Natural killer cell (primary cell): ENCODE measurements around the gene HTD2. TPM values are rescaled to one million over a fixed set of nuclear protein-coding genes. Genes with fewer than 3 reads are reported as not detected.

Experiments
- ATAC-seq, 3 donors: fragments of 150-1000 bp in 2 of 3; fragments of 200-7000 bp in 1 of 3; cut with Tn5 transposase; 1 replicate in 1 of 3; 2 replicates in 2 of 3; pipeline ENCODE4 v1.10.0; 2021; ENCODE audit warnings: mild to moderate bottlenecking in 2 of 3, moderate library complexity in 2 of 3
- DNase-seq, 2 donors: peaks; one replicate each; pipeline versions ENCODE4 v3.0.0 to v3.0.0-alpha.2; 2013 to 2021; ENCODE audit warnings: mixed read lengths in 1 of 2
- H3K27ac ChIP-seq: one replicate; pipeline ENCODE4 v1.5.1; 2013; ENCODE audit warnings: mild to moderate bottlenecking, low read length
- H3K27me3 ChIP-seq: one replicate; pipeline ENCODE4 v1.6.1; 2013; ENCODE audit warnings: low read length; ENCODE audit not compliant: control insufficient read depth, insufficient read depth
- H3K36me3 ChIP-seq: one replicate; pipeline ENCODE4 v1.6.1; 2013; ENCODE audit warnings: low read length; ENCODE audit not compliant: control insufficient read depth, insufficient read depth
- H3K4me1 ChIP-seq: one replicate; pipeline ENCODE4 v1.6.1; 2013; ENCODE audit warnings: low read length; ENCODE audit not compliant: control insufficient read depth, insufficient read depth
- H3K4me3 ChIP-seq: one replicate; pipeline ENCODE4 v1.5.1; 2013; ENCODE audit warnings: low read length
- H3K9me3 ChIP-seq: one replicate; pipeline ENCODE4 v1.6.1; 2013; ENCODE audit warnings: low read length; ENCODE audit not compliant: control insufficient read depth, insufficient read depth
- H3K27ac Mint-ChIP-seq, 2 donors: one replicate each; pipeline ENCODE4 v1.8.0; 2022; ENCODE audit warnings: mild to moderate bottlenecking in 2 of 2, mixed read lengths in 2 of 2, moderate library complexity in 1 of 2
- H3K27me3 Mint-ChIP-seq, 2 donors: one replicate each; pipeline ENCODE4 v1.8.0; 2022; ENCODE audit warnings: low read depth in 2 of 2, mixed read lengths in 2 of 2
- H3K36me3 Mint-ChIP-seq: one replicate; pipeline ENCODE4 v1.8.0; 2022; ENCODE audit warnings: mixed read lengths
- H3K4me1 Mint-ChIP-seq, 2 donors: one replicate each; pipeline ENCODE4 v1.8.0; 2022; ENCODE audit warnings: mixed read lengths in 2 of 2
- H3K4me3 Mint-ChIP-seq: one replicate; pipeline ENCODE4 v1.8.0; 2022; ENCODE audit warnings: mild to moderate bottlenecking, moderate library complexity, mixed read lengths
- H3K9me3 Mint-ChIP-seq, 2 donors: one replicate each; pipeline ENCODE4 v1.8.0; 2022; ENCODE audit warnings: mixed read lengths in 2 of 2
- CTCF ChIP-seq: fragments of 200-600 bp; IDR thresholded peaks from one replicate; pipeline ENCODE4 v1.8.0; 2022; ENCODE audit warnings: antibody characterized with exemption
- WGBS: methylation state at CpG from one replicate; pipeline ENCODE4 v1.1.7; 2013; ENCODE audit warnings: missing lambda C conversion rate; ENCODE audit not compliant: insufficient coverage; 5-methylcytosine and 5-hydroxymethylcytosine counted together
- intact Hi-C: fragments of 100-400 bp; cut with micrococcal nuclease; formaldehyde crosslinking; loops from one replicate; pipeline ENCODE4 v1.14.2; 2022
- total RNA-seq, 4 donors: library from RNA; stranded (reverse); fragments of 120-200 nt in 1 of 4; gene quantifications; one replicate each; pipeline versions ENCODE4 v1.2.3 to v1.2.4, GENCODE V29; 2013 to 2022

HTD2 gene
- total RNA-seq, 3 donors from 2014 or later (not counting 1 experiment from before 2014, with no cell fraction given) = 3.3 to 5.5 (median 3.7) TPM

- Mint-ChIP-seq H3K27ac (peak overlapping the region in 1 of 2 donors; percentile 62), H3K36me3 (no peaks in the 10 kb centered on the region), H3K9me3 (no peaks in the 10 kb centered on the region), H3K4me1 (peaks cover 43 to 55% of the 10 kb centered on the region in 2 donors), H3K27me3 (no peaks in the 10 kb centered on the region), H3K4me3 (no peak overlapping the region)
- no peak for TF ChIP-seq CTCF
- ATAC-seq (no peak), DNase-seq (no peak)
- WGBS = 83% methylated on average over 7 of the region's 7 CpGs
- H3K9me3 ChIP-seq = no peaks in the 10 kb centered on the region
- H3K27ac ChIP-seq = no peak overlapping the region
- peaks cover 5% of the 10 kb centered on the region for H3K36me3 ChIP-seq
- no peaks in the 10 kb centered on the region for H3K27me3 ChIP-seq
- intact Hi-C loops = no loop called here
- H3K4me3 ChIP-seq = no peak overlapping the region
- peaks cover 33% of the 10 kb centered on the region for H3K4me1 ChIP-seq
Observed at GRCh38 chr3:58347984-58348383, 41.7 kb downstream of the HTD2 start.

DNA sequence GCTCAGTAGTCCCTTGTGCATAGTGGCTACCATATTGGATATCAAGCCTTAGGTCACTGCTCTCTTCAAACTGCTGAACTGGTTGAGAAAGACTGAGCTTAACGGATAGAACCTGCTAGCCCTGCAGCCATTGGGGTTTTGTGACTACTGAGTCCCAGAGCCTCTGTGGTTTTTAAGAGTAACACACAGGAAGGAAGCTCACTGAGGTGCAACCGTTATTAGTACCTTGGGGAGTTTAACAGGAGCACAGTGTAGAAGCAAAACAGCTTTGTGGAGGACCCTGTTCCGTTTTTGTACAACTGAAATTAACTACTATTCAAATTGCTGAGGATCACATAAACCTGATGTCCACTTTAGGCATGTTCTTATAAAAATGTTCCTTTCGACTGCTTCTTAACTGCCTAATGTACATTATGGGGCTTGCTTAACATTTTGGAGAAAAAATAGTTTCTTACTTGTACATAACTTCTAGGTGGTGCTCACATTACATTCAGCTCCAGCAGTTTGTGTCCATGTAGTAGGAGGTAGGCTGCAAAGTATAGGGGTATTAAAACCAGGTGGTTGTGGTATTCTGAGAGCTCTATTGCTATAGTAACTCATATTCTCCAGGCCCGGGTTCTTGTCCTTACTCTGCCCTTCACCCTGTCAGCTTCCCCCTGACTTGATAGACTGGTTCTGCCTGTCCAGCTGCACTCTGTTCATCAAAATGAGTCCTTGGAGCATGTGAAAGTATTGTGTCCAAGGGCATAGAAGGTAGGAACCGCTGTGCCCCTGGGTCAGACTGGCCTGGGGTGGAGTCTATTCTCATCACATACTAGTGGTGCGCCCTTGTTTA lies 43.7 kb downstream of the HTD2 start:
- Histone ChIP-seq H3K4me1 (peaks cover 50% of the 10 kb centered on the region), H3K27ac (peak overlapping the region; percentile 26), H3K27me3 (no peaks in the 10 kb centered on the region), H3K4me3 (no peak overlapping the region), H3K36me3 (no peaks in the 10 kb centered on the region), H3K9me3 (no peaks in the 10 kb centered on the region)
- WGBS = 33% methylated on average over 6 of the region's 7 CpGs
- TF ChIP-seq CTCF = no peak
- DNase-seq = no peak
- Mint-ChIP-seq H3K36me3 (no peaks in the 10 kb centered on the region), H3K27me3 (no peaks in the 10 kb centered on the region), H3K27ac (peak overlapping the region; percentile 86 to 88), H3K4me1 (peaks cover 62 to 66% of the 10 kb centered on the region in 2 donors), H3K4me3 (peak overlapping the region; percentile 80), H3K9me3 (no peaks in the 10 kb centered on the region)
- intact Hi-C loops = no loop called here
- peak; percentile 52 to 71 (median 53) for ATAC-seq

DNA sequence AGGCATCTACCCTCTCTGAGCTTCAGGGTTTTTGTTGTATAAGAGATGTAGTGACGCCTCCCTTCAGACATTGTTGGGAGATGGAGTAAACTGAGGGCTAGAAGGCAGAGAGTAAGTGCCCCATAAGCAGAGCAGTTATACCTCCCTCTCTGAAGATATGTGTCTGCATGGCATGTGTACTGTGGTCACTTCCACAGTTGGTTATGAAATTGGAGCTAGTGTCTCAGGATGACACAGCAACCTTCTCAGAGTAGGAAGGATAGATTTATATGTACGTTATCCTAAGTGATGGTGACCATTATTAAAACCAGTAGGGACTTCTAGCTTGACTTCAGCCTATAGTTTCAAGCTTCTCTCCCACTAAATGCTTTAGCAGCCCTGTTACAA lies 44.3 kb downstream of the HTD2 start:
- H3K4me1 ChIP-seq = peaks cover 53% of the 10 kb centered on the region
- 92% methylated on average over 1 of the region's 2 CpGs for WGBS
- peak overlapping the region; percentile 86 to 88 for H3K27ac Mint-ChIP-seq
- peak in 1 of 3 donors; percentile 48 for ATAC-seq
- intact Hi-C loops = no loop called here
- TF ChIP-seq CTCF = no peak
- H3K27me3 Mint-ChIP-seq = no peaks in the 10 kb centered on the region
- no peak overlapping the region for H3K4me3 ChIP-seq
- no peak for DNase-seq
- no peaks in the 10 kb centered on the region for H3K27me3 ChIP-seq
- H3K27ac ChIP-seq = peak overlapping the region; percentile 26
- peaks cover 68 to 71% of the 10 kb centered on the region in 2 donors for H3K4me1 Mint-ChIP-seq
- no peaks in the 10 kb centered on the region for H3K9me3 Mint-ChIP-seq
- no peaks in the 10 kb centered on the region for H3K36me3 Mint-ChIP-seq
- no peaks in the 10 kb centered on the region for H3K36me3 ChIP-seq
- H3K4me3 Mint-ChIP-seq = peak overlapping the region; percentile 80
- H3K9me3 ChIP-seq = no peaks in the 10 kb centered on the region
